HCEC 1CT (cell line): Measurements from ENCODE around the gene CABCOCO1.
A peak's percentile ranks its signal among the peaks of the same experiment; 100 is the strongest.

Source experiments
- DNase-seq: peaks from one replicate; pipeline ENCODE4 v3.0.0-alpha.2; 2017

CABCOCO1 gene

DNA sequence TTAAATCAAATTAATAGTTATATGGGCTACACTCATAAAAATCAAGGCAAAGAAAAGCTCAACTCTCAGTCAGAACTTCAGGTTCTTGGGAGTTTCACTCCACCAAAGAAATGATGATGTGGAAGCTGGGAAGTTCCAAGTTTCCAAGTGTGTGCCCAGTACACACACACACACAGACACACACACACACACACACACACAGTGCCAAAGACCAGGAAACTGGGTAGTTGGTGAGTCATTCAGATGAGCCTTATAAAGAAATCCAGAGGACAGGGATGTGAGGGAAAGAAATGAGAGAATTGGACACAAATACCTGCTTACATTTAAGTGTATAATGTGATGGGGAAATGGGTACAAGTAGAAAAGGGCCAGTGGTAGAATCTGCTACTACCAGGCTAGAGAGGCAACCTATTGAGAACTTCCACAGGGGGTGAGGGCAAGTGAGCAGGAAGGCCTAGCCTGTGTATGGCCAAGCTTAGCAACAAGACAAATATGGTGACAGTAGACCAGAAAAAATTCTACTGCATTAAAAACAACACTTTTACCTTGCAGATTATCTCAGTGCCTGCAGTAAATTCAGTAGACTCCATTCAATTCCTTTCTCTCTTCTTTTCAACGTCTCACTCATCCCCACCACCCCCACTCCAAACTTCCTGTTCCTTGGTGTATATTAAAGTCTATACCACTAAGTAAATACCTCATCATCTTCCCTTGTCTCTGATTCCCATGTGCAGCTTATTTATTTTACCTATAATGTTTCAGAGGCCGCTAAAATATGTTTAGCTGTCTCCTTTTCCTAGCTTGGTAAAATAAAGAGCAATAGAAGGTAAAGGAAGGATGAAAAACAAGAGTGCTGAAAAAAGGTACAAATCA is 95.0 kb downstream of the CABCOCO1 start:
- peak; percentile 73 for DNase-seq

- peak; percentile 67 for DNase-seq
Observed at GRCh38 chr10:61758433-61758832, 95.7 kb downstream of the CABCOCO1 start.

DNA sequence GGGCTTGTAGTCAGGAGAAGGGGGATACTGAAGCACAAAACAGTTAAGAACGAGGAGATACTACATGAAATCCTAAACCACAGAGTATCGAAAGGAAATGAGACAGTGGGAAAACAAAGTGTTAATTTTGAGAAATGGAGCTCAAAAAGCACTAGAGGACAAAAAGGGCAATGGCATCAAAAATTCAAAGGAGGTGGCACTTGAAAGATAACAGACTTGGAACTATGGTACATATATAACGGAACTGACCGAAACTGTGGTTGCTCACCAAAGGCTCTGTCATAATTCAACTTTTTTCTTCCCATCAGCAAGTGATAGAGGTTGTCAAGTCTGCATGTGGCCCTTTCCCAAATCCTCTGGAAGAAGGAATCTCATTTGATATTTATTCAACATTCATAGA is 97.0 kb downstream of the CABCOCO1 start:
- DNase-seq: no peak

- DNase-seq: peak; percentile 83
Observed at GRCh38 chr10:61760943-61761824, 98.5 kb downstream of the CABCOCO1 start.

DNA sequence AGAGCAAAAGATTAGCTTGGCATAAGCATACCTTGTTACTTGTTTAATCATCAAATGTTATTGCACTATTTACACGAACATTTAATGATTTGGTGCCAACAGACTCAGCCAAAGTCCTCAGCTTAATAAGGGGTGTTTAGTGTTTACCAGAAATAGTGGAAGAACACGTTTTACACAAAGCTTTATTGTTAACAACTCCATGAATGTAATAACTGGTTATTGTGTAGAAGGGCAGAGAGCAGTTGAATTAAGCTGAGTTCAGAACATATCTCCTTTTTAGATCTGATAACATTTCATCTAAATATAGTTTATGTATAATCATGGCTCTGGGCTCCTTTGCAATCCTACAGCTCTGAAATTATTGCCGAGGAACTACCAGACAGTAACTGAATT is 99.1 kb downstream of the CABCOCO1 start:
- no peak for DNase-seq

- no peak for DNase-seq
Observed at GRCh38 chr10:61763778-61764177, 101.0 kb downstream of the CABCOCO1 start.

GRCh38 chr10:61764486-61764885 is 101.8 kb downstream of the CABCOCO1 start:
- no peak for DNase-seq

DNA sequence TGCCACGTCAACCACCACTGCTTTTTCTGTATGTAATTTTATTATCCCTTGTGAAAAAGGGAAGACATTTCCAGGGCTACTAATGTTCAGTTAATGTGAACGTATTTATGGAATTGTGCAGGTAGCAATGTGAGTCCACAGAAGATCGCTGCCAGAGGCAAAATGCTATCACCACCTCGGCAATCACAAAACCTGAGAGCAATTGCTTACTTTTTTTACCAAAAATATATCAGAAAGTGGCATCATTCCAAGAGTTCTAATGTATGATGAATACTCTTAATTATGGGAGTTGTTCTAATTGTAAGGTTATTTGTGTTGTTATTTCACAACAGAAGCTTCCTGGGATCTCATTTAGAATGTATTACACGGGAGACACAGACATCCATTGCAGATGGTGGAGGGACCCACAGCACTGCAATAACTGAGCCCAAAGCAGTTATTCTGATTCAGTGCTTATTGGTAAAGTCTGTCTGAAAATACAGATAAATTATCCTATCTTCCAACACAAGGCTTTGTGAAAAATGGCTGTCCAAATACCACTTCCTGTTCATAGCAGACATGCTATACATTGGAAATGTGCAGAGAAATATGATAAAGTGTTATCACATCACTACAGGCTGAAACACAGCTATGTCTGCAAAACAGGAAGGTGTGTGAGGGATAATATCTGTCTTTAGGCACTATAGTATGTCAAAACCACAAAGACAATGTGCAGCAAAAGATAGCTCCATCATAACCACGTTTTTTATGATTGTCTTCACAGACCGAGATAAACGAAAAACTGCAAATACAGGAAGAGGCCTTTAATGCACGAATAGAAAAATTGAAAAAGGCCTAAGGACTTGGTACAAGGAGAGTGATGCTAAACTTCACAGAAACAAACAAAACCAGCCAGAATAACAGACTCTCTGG is 102.7 kb downstream of the CABCOCO1 start:
- no peak for DNase-seq

- no peak for DNase-seq
Observed at GRCh38 chr10:61766927-61767326, 104.2 kb downstream of the CABCOCO1 start.

DNA sequence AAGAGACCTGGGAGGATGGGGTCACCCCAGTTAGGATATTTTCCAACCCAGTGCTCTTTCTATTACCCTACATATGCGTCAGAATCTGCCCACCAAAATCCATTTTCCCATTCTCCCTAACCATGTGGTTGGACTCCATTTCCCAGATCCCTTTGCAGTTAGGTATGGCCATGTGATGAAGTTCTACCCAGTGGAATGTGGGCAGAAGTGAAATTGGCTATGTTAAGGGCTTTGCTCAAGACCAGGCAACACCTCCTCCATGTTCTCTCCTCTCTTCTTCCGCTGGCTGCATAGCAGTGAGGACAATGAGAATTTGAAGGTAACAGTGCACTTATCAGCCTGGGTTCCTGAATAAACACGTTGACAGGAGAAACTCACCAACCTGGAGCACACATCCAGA is 111.3 kb downstream of the CABCOCO1 start:
- DNase-seq: no peak

- DNase-seq: no peak
Observed at GRCh38 chr10:61775111-61775510, 112.4 kb downstream of the CABCOCO1 start.

GRCh38 chr10:61776615-61777266 is 114.0 kb downstream of the CABCOCO1 start:
- DNase-seq: no peak

DNA sequence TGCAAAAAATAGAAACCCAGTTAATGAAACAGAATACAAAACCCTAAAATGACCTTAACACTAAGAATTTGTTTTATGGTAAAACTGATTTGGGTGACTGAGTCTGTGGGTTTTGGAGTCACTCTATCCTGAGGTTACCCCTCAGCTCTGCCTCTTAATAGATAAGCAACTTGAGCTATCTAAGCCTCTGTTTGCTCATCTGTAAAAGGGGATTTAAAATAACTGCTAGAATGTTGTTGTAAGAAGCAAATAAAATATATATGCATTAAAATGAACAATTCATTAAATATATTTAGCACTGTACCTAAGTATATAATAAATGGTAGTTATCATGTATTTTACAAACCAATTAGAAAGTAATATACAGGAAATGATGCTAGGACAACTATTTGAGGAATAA is 115.4 kb downstream of the CABCOCO1 start:
- DNase-seq: no peak

DNA sequence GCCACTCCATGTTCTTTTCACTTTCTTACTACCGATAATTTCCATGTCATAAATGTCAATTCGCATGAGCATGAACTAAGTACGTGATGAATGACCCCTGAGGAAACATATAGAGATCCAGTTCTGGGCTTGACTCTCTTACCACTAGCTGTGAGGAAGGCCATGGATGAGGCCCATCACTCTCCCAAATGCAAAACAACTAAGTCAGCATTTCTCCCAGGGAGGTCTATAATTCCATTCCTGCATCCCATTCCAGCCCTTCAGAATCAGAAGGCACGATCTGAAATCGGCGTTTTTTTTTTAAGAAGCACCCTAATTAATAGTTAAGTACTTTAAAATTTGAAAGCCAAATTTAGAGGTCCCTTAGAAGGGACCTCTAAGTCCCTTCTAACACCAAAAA is 116.5 kb downstream of the CABCOCO1 start:
- no peak for DNase-seq

DNA sequence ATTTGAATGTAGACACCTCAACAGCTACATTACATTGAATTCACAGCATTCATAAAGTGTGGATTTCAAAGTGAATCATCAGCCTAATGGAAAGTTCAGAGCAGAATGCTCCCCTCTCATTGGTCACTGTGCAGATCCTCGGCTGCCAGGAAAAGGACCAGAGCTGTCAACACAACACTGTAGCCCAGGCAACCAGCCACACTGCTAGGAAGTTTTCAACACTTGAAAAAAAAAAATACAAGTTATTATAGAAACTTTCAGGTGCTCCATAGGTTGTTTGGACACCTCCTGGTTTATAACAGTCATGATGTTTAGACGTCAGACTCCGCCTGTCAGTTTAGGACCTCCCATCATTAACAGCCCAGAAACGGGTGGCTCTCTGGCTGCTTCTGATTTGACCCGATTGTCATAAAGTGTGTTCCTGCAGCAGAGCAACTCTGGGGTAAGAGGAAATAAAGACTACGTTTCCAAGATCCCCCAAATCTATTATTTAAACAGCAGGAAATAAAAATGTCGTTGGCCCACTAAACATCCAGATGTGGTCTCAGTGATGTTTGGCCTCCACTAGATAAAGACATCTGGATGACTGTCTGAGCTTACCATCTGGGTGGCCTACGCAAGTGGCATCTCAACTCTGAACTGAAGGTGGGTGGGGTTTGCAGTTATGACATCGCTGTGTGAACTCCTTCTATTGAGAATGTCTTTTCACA is 117.4 kb downstream of the CABCOCO1 start:
- DNase-seq: peak; percentile 70

DNA sequence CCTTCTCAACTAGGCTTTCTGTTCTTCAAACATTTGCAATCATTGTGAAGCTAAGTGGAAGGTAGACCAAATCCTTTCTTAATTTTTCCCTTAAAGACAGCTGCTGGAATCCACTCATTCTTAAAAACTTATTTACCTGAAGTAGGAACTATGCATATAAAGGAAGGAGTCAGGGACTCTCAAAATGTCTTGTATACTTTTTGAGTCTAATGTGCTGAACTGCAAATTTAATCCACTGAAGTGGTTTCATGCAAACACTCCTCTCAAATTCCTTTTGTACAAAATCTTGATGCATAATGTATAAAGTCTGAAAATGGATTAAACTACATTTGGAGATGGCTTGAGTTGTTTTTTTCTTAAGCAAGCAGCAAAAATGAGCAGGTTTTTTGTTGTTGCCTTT is 118.0 kb downstream of the CABCOCO1 start:
- DNase-seq: no peak

DNA sequence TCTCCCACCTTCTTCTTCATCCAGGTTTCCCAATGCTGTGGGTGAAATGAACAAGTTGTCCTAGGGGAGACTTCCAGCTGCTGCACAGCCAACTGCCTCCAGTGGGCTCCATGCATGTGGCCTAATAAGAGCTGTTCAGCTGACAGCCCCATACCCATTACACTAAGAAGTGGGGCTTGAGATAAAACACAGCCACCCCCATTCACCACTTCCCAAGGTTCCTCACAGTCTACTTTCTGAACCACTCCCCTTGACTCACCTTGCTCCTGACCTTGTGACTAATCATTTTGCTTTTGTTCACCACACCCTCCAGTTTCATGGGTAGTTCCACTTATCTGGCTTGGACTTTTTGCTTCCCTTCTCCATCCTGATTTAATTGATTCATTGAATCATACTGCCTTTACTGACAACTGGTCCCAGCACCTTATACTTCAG is 119.3 kb downstream of the CABCOCO1 start:
- DNase-seq: peak; percentile 10

- DNase-seq: no peak
Observed at GRCh38 chr10:61784354-61785133, 121.8 kb downstream of the CABCOCO1 start.

DNA sequence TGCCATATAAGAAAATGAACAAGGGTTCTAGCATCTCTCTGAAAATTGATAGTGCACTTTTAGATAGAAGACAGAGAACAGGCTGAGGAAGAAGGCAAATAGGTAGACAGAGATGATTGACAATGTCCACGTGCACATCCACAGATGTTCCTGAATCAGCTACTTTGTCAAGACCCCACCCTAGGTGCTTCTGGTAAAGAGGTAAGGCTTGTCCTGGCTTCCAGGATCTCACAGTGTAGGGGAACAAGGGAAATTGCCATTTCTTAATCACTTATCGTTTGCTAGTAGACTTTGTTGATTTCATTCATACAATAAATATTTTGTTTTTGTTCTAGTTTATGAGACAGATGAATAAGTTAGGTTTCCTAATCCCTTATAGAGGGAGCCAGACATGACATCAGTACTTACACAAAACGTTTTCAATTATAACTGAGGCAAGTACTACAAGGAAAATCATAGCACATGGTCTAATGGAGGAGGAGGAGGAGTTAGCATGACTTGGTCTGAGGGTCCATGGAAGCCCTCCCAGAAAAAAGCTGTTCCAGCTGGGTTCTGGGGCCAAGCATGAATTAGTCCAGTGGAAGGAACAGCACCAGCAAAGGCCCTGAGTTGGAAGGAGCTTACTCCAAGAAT is 122.9 kb downstream of the CABCOCO1 start:
- DNase-seq: peak; percentile 29

- peak; percentile 81 for DNase-seq
Observed at GRCh38 chr10:61786728-61787127, 124.0 kb downstream of the CABCOCO1 start.
